ENCODE data around the gene IRGC.

DNA sequence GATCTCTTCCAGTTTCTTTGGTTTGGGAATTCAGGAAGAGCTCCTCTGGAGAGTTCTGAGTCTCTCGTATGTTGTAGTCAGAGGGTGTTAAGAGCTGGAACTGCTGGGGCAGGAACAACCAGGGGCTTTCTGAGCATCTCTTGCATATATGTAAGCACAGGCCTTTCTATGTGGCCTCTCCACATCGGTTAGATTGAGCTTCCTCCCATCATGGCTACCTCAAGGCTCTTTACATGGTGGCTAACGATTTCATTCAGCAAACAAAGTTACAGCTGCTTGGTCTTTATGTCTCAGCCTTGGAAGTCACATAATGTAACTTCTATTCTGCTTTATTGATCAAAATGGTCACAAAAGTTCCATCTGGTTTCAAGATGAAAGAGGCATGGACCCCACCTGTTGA, 25.4 kb upstream of the IRGC start:
- TF ChIP-seq POLR2A (IDR thresholded peaks at IDR 0.05; ENCODE audit: low read depth, low read length) (no peak), EZH2 (IDR thresholded peaks at IDR 0.05; ENCODE audit: borderline replicate concordance, low read depth, low read length, severe bottlenecking) (no peak), POLR2AphosphoS5 (IDR thresholded peaks at IDR 0.05; ENCODE audit: insufficient read depth, low read depth, low read length) (no peak), FOS (IDR thresholded peaks at IDR 0.05; ENCODE audit: borderline replicate concordance, insufficient read depth, low read length) (no peak), JUN (IDR thresholded peaks at IDR 0.05; ENCODE audit: borderline replicate concordance, insufficient read depth, insufficient read length, low read depth) (no peak), GATA2 (IDR thresholded peaks at IDR 0.05; ENCODE audit: insufficient read depth, insufficient read length, low read depth, low read length) (no peak), MYC (IDR thresholded peaks at IDR 0.05; ENCODE audit: low read depth, low read length) (no peak)
- TF ChIP-seq, protein P1, sequence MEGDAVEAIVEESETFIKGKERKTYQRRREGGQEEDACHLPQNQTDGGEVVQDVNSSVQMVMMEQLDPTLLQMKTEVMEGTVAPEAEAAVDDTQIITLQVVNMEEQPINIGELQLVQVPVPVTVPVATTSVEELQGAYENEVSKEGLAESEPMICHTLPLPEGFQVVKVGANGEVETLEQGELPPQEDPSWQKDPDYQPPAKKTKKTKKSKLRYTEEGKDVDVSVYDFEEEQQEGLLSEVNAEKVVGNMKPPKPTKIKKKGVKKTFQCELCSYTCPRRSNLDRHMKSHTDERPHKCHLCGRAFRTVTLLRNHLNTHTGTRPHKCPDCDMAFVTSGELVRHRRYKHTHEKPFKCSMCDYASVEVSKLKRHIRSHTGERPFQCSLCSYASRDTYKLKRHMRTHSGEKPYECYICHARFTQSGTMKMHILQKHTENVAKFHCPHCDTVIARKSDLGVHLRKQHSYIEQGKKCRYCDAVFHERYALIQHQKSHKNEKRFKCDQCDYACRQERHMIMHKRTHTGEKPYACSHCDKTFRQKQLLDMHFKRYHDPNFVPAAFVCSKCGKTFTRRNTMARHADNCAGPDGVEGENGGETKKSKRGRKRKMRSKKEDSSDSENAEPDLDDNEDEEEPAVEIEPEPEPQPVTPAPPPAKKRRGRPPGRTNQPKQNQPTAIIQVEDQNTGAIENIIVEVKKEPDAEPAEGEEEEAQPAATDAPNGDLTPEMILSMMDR (IDR thresholded peaks at IDR 0.05; ENCODE audit: extremely low read depth in 1 of 2, insufficient read depth in 1 of 2, low read depth in 1 of 2, low read length in 2 of 2): no peak
- TF ChIP-seq, protein P2, sequence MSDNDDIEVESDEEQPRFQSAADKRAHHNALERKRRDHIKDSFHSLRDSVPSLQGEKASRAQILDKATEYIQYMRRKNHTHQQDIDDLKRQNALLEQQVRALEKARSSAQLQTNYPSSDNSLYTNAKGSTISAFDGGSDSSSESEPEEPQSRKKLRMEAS (IDR thresholded peaks at IDR 0.05; ENCODE audit: insufficient read depth, insufficient read length): no peak

Data from endothelial cell of umbilical vein (primary cell).